HCT116 (cell line): ENCODE data around the gene MUSK.

Experiments used
- FOSL1 ChIP-seq: IDR thresholded peaks from 2 replicates; pipeline ENCODE4 v1.6.1; 2012; ENCODE audit warnings: low read depth
- POLR2AphosphoS5 ChIP-seq: IDR thresholded peaks from 2 replicates; pipeline ENCODE4 v1.6.1; 2011; ENCODE audit warnings: mild to moderate bottlenecking, low read depth, low read length, moderate library complexity

- TF ChIP-seq POLR2AphosphoS5 (no peak), FOSL1 (no peak)
These were observed at the start of gene MUSK for GRCh38 chr9:110668570-110669167.
